ENCODE data around the gene PTPRM.

PTPRM gene

GRCh38 chr18:8238507-8238906 lies 671.4 kb downstream of the PTPRM start:
- DNase-seq (ENCODE audit: low spot score): no peak

- DNase-seq (ENCODE audit: low spot score): no peak
Observed at GRCh38 chr18:8241731-8242130, 674.6 kb downstream of the PTPRM start.

GRCh38 chr18:8242151-8242696 lies 675.1 kb downstream of the PTPRM start:
- DNase-seq (ENCODE audit: low spot score): no peak

GRCh38 chr18:8247700-8248099 lies 680.6 kb downstream of the PTPRM start:
- no peak for DNase-seq (ENCODE audit: low spot score)

DNA sequence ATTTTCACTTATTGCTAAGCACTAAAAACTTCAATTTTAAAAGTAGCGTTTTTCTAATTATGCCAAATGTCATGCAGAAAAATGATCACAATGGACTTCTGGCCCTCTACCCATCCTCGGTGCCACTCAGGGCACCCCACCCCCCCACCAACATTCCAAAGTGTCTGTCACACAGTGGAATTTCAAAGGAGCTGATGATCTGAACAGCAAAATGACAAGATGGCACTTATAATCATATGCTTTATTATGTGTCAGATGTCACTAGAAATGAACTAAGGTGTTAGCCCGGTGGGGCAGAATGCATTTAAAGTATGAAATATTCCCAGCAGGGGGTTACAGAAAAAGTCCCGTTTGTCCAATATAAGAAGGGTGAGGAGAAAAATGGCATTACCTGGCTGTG lies 681.5 kb downstream of the PTPRM start:
- DNase-seq (ENCODE audit: low spot score): no peak

- DNase-seq (ENCODE audit: low spot score): no peak
Observed at GRCh38 chr18:8249811-8250210, 682.7 kb downstream of the PTPRM start.

GRCh38 chr18:8252371-8252770 lies 685.3 kb downstream of the PTPRM start:
- no peak for DNase-seq (ENCODE audit: low spot score)

DNA sequence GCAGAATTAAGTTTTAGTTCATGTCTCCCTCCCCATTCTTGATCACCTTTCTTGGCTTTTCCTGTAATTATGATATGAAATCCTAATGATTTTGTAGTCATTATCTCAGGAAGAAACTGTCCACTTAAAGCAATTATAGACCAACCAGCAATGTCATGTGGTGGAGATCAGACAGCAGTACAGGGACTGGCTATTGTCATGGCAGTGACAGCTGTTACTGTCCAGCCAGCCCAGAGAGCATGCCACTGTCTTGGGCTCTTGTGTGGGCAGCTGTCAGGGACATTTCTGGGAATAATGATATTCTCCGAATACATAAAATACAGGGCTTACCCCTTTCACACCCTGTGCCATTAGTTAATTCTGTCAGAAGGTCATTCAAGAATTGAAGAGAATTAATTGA lies 686.8 kb downstream of the PTPRM start:
- no peak for DNase-seq (ENCODE audit: low spot score)

GRCh38 chr18:8254654-8255053 lies 687.5 kb downstream of the PTPRM start:
- no peak for DNase-seq (ENCODE audit: low spot score)

GRCh38 chr18:8257851-8258434 lies 690.8 kb downstream of the PTPRM start:
- DNase-seq (ENCODE audit: low spot score): no peak

DNA sequence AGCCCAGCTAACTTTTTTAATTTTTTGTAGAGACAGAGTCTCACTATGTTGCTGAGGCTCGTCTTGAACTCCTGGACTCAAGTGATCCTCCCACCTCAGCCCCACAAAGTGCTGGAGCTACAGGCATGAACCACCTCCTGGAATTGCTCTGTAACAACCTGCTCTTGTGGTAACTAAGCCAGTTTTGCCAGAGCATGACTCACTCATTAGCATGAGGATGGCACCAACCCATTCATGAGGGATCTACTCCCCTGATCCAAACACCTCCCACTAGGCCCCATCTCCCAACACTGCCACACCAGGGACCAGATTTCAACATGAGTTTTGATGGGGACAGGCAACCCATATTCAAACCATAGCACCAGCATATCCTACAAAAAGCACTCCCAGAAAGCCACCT lies 693.2 kb downstream of the PTPRM start:
- DNase-seq (ENCODE audit: low spot score): no peak

- no peak for DNase-seq (ENCODE audit: low spot score)
Observed at GRCh38 chr18:8260827-8261226, 693.7 kb downstream of the PTPRM start.

GRCh38 chr18:8261651-8262091 lies 694.6 kb downstream of the PTPRM start:
- no peak for DNase-seq (ENCODE audit: low spot score)

GRCh38 chr18:8262221-8262620 lies 695.1 kb downstream of the PTPRM start:
- DNase-seq (ENCODE audit: low spot score): no peak

DNA sequence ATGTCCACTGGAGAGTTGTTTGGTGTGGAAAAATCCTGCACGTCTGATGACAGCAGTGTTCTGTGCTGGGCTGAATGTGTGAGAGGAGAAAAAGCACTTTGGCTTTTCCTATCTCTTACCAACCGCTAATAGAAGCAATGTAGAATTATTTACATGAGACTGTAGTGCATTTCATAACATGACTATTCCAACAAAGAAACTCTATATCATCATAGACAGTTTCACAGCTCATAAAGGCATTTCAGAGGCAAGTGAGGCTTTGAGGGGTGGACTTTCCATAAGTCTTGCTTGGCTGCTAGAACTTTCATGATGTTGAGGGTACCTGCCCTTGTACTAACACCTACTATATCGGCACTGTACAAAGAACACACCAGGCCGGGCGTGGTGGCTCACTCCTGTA lies 697.0 kb downstream of the PTPRM start:
- no peak for DNase-seq (ENCODE audit: low spot score)

DNA sequence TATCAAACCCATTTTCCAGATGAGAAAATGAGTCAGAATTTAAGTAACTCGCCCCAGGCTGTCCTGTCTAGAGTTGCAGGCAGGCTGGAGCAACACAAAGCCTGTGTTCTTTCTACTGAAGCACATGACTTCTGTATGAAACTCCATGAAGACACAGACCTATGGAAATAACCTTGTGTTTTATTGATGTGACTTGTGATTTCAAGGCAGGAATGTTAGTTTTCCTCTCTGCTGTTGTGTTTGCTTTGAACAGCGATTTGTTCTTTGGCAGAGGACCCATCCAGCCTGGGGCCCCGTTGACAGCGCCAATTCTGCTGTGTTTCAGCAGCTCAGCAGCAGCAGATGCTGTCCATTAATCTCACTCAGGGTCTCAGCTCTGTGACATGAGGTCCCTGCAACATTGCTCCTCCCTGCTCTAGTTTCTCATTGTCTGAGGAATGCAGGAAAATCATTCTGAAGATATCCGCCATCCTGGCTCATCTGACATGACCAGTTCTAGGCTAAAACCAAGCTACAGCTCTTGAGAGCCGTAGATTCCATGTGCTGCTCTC lies 697.8 kb downstream of the PTPRM start:
- no peak for DNase-seq (ENCODE audit: low spot score)

- no peak for DNase-seq (ENCODE audit: low spot score)
Observed at GRCh38 chr18:8272254-8272653, 705.1 kb downstream of the PTPRM start.

GRCh38 chr18:8274370-8274769 lies 707.3 kb downstream of the PTPRM start:
- DNase-seq (ENCODE audit: low spot score): no peak

GRCh38 chr18:8276406-8276805 lies 709.3 kb downstream of the PTPRM start:
- no peak for DNase-seq (ENCODE audit: low spot score)

- DNase-seq (ENCODE audit: low spot score): no peak
Observed at GRCh38 chr18:8277270-8277669, 710.2 kb downstream of the PTPRM start.

DNA sequence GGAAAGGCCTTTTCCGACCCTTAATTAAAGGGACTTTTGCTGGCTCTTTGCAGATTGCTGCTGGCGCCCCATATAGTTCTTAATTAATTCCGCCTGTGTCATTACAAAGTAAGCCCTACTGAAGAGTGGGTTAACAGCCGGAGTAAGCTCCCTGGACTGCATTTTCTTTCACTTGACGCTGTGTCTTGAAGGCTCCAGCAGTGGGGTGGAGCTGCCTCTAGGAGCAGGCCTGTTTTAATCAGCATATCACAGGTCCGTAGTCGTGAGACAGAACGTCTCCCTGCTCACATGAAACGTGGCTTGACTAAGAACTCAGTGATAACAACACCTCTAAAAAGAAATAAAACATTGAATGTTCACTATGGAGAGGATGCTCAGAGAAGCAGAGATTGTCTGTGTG lies 712.2 kb downstream of the PTPRM start:
- no peak for DNase-seq (ENCODE audit: low spot score)

DNA sequence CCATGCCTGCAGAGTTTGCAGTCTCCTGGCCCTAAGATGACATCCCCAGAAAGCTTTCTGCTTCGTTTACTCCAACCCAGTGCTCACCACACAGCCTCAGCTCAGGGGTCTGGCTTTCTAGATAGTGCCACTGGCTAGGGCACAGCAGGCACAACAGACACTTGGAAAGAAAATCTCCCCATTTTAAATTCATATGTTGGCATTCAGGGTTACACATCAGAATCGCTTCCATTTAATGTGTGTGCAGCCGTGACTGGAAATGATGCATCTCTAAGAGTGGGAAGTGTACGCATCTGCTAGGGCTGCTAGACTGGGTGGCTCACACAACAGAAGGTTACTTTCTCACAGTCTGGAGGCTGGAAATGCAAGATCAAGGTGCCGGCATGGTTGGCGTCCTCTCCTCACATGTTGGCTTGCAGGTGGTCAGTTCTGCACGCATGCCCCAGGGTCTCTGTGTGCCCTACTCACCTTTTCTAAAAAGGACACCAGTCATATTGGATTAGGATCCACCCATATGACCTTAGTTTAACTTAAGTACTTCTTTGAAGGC lies 712.7 kb downstream of the PTPRM start:
- no peak for DNase-seq (ENCODE audit: low spot score)

DNA sequence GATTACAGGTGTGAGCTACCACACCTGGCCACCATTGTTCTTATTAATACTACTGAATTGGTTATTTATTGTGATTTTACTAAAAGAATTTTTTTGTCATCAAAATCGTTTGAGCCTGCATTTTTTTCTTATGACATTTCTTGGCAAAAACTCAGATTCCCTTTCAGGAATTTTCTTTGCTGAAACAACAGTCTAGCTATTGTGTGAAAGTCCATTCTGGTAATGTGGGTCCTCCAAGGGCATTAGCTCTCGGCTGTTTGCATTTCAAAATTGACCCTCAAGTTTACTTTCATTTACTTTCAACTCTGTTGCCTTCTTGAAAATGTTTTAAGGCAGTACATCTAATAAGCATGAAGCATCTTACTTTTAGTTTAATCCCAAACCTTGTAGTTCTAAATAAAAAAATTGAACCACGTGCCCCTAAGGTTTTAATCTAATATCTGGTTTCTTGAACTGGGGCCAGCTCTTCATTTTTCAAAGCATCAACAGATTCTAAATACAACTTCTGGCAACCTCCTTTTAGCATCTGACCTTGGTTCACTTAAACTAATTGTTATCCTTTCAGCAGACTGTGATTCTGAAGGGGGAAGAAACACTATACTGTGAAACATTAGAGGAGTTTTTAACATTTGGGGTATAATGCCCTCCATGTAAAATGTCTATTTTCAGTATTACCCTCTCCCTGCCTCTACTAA lies 716.9 kb downstream of the PTPRM start:
- peak; percentile 22 for DNase-seq (ENCODE audit: low spot score)

Data from hepatic stellate cell (primary cell).